ENCODE measurements around the gene SOS2.

SOS2 gene

GRCh38 chr14:50067723-50068495 is 163.5 kb downstream of the SOS2 start:
- no peaks in the 10 kb centered on the region for H3K36me3 ChIP-seq
- no peaks in the 10 kb centered on the region for H3K9me3 ChIP-seq (ENCODE audit: severe bottlenecking)
- no peak overlapping the region for H3K4me3 ChIP-seq (ENCODE audit: low read depth, low read length)
- no peak for DNase-seq
- no peaks in the 10 kb centered on the region for H3K27me3 ChIP-seq (ENCODE audit: insufficient read depth, low read depth, severe bottlenecking)
- TF ChIP-seq CTCF (IDR thresholded peaks at IDR 0.05; ENCODE audit: low read depth, low read length): no peak
- H3K27ac ChIP-seq: no peak overlapping the region

Data from WERI-Rb-1 (cell line).